ENCODE results near the gene POU3F3.

POU3F3 gene

GRCh38 chr2:104875262-104875661, 21.3 kb downstream of the POU3F3 start:
- no peak for DNase-seq (ENCODE audit: low spot score)

DNA sequence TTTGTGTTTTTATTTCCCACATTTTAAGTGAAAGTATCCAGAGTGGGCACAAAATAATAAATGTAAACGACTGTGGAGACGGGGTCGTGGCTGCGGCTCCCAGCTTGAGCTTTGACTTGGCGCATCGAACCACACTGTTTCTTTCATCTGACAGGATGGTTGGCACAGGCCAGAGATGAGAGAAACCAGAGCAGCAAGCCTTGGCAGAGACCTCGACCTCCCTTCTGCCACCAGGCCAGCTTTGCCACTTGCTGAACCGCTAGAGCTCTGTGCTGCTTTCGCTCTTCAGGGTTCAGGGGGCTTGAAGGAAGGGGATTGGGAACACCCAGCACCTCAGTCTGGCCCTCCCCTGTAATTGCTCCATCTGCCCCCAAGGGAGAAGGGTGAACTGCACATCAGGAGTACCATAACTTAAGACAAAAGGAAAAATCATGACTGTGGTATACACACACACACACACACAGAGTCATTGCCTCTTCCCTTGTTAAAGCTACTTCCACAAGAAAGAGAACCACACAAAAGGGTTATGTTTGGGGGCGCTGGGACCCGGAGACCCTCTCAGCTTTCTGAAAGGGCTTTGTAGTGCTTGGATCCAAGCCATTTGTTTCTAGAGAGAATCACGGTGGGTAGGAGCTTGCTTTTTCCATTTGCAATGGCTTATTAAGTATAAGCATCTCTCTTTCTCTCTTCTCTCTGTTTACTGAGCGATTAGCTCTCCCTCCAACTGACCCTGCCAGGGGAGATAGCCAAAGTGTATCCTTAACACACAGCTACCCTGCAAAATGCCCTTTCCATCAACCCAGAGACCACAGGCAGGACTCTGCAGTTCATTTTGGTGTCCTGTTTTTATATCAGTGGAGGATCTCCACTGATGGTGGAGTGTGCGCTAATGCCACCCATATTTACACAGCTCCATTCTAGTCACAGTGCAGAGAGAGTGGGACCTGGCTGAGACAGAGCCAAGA, 23.0 kb downstream of the POU3F3 start:
- no peak for DNase-seq (ENCODE audit: low spot score)

- DNase-seq (ENCODE audit: low spot score): no peak
Measured at GRCh38 chr2:104878863-104879512, 25.1 kb downstream of the POU3F3 start.

DNA sequence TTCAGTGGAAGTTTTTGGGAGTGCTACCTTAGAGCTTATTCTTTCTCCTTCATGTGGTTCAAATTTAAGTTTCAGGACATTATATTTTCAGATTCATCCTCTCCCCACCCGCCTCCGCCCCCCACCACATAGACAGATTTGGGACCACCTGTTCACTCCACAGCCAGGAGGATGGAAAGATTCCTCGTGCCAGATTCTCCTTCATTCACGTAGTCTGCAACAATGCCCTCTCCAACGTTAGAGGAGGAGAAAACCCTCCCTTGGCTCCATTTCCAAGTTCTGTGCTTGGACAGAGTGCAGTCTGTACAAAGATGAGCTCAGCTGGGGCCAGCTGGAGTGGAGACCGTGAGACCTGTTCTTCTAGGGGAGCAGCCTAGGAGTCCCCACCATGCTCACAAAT, 26.2 kb downstream of the POU3F3 start:
- no peak for DNase-seq (ENCODE audit: low spot score)

- DNase-seq (ENCODE audit: low spot score): no peak
Measured at GRCh38 chr2:104883357-104883756, 29.4 kb downstream of the POU3F3 start.

- DNase-seq (ENCODE audit: low spot score): no peak
Measured at GRCh38 chr2:104885119-104885782, 31.3 kb downstream of the POU3F3 start.

- DNase-seq (ENCODE audit: low spot score): no peak
Measured at GRCh38 chr2:104887676-104888075, 33.8 kb downstream of the POU3F3 start.

DNA sequence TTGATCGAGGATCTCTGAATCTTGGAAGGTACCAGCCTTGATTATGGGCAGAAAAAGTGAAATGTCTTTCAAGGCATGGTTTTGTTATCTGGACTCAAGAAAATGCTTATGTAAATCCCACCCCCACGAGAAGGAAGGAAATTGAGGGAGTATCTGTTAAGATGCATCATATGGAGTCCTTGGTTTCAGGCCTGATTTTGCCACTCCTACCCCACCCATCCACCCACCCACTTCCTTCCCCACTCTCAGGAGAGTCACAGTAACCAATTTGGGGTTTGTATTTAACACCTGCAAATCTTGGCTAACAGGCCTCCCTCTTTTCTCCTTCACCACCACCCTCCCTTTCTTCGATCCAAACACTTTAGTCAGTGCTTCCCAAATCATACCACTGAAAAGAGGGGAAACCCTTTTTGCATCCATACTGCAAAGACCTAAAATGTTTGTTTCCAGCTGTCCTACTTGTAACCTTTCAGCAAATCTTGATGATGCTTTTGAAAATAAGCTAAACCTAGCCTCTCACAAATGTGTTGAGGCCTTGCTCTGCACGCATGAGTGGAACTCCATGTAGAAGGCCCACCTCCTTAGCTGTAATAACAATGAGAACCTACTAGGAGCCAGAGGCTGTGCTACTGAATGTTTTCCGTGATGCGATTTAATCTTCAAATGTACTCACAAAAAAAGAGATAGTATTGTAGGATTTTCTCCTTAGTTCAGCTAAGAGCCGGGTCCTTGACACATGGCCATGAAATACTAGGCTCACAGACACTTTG, 34.8 kb downstream of the POU3F3 start:
- DNase-seq (ENCODE audit: low spot score): no peak

DNA sequence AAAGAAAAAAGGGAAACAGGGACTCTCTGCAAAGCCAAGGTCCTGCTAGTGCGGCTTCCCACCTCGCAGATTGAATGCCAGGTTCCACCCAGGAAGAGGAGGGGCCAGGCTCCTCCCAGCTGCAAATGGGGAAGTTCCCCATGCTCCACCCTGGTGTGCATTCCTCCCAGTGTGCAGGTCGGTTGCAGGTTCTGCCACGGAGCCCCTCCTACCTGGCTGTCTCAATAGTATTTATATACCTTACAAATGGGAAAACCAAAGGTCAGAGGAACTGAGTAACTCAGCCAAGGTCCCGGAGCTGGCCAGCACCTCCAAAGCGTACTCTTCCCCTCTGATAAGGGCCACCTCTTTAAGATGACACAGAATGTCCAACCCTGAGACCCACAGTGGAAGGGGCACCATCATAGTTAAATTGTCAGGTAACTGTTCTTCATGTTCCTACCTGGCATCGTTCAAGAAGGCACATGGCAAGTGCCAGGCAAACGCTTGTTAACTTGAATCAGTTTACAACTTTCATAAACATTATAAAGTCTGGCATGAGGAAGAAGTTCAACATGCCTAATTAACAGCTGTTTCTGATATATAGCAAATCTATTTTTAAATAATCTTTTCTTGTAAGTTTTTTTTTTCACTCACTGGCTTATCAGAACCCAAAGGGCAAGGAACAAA, 35.5 kb downstream of the POU3F3 start:
- no peak for DNase-seq (ENCODE audit: low spot score)

- no peak for DNase-seq (ENCODE audit: low spot score)
Measured at GRCh38 chr2:104889960-104890684, 36.2 kb downstream of the POU3F3 start.

- DNase-seq (ENCODE audit: low spot score): no peak
Measured at GRCh38 chr2:104890685-104891069, 36.8 kb downstream of the POU3F3 start.

GRCh38 chr2:104891145-104891544, 37.2 kb downstream of the POU3F3 start:
- no peak for DNase-seq (ENCODE audit: low spot score)

DNA sequence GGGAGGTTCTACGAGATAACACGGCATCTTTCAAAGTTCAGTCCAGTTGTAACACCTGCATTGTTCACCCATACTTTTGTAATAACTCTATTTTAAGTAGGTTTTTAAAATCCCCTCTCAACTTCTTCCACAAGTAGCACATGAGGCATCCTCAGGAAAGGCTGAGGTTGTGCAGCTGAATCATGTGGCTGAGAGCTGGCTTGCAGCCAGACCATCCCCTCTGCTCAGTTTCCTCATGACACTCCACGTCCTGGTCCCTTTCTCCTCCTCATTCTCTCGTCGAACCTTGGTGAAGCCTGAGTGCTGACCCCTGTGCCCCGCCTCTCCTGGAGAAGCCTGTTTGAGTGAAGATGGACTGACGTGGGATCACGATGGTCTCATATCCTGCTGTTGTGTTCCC, 42.5 kb downstream of the POU3F3 start:
- no peak for DNase-seq (ENCODE audit: low spot score)

GRCh38 chr2:104897515-104898184, 43.7 kb downstream of the POU3F3 start:
- no peak for DNase-seq (ENCODE audit: low spot score)

- DNase-seq (ENCODE audit: low spot score): no peak
Measured at GRCh38 chr2:104900608-104901007, 46.7 kb downstream of the POU3F3 start.

- DNase-seq (ENCODE audit: low spot score): no peak
Measured at GRCh38 chr2:104901037-104901881, 47.3 kb downstream of the POU3F3 start.

DNA sequence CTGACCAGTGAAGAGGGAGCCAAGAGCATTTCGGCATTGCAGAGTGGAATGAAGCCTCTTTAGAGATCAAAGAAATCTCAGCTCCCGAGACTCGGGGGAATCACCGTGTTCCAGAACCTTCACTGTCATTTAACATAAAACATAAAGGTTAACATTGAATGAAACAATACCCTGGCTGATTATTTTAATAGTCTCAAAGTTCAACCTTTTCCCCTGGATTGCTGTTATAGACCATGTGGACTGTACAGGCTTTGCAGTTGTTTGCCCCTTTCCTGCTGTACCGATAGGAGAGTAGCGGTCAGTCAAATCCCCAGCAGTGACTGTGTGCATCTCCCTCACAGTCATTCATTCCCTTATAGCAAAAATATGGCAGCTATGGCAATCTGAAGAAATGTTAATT, 48.4 kb downstream of the POU3F3 start:
- DNase-seq (ENCODE audit: low spot score): no peak
